CD4-positive, alpha-beta T cell (primary cell): ENCODE results near the gene PDK2. TPM values are rescaled to one million over a fixed set of nuclear protein-coding genes. Genes with fewer than 3 reads are reported as not detected.

Experiments used
- ATAC-seq: fragments of 200-7000 bp; cut with Tn5 transposase; one replicate; pipeline ENCODE4 v1.10.0; 2022; ENCODE audit warnings: mild to moderate bottlenecking; ENCODE audit not compliant: poor library complexity
- CTCF ChIA-PET: fragments of 350-600 bp; sonication (Branson Sonifier 250); formaldehyde crosslinking; loops from one replicate; lab custom pipeline; 2021; ENCODE audit warnings: antibody characterized with exemption, inconsistent platforms; lab: Charles Lee
- POLR2A ChIA-PET: fragments of 350-600 bp; sonication (Branson Sonifier 250); formaldehyde crosslinking; loops from one replicate; lab custom pipeline; 2021; ENCODE audit warnings: antibody characterized with exemption, inconsistent platforms; lab: Charles Lee
- DNase-seq, 14 experiments: peaks; one replicate each; pipeline ENCODE4 v3.0.0-alpha.2; 2013 to 2020; ENCODE audit warnings: mixed read lengths in 2 of 14
- H3K27ac ChIP-seq, 2 donors: one replicate each; pipeline versions ENCODE4 v1.5.1 to v1.7.0; 2013; ENCODE audit warnings: low read length in 2 of 2, low read depth in 1 of 2, mild to moderate bottlenecking in 1 of 2
- H3K27me3 ChIP-seq, 2 experiments: 1 replicate in 1 of 2; 2 replicates in 1 of 2; pipeline versions ENCODE4 v1.6.1 to v1.7.0; 2013; ENCODE audit warnings: low read length in 2 of 2, control low read depth in 1 of 2, mild to moderate bottlenecking in 1 of 2, moderate library complexity in 1 of 2; ENCODE audit not compliant: insufficient read depth in 2 of 2, control insufficient read depth in 1 of 2
- H3K36me3 ChIP-seq: one replicate; pipeline ENCODE4 v1.6.1; 2013; ENCODE audit warnings: low read length, control low read depth; ENCODE audit not compliant: insufficient read depth
- H3K4me1 ChIP-seq: one replicate; pipeline ENCODE4 v1.6.1; 2013; ENCODE audit warnings: low read length, control low read depth; ENCODE audit not compliant: insufficient read depth
- H3K4me3 ChIP-seq: one replicate; pipeline ENCODE4 v1.5.1; 2013; ENCODE audit warnings: mild to moderate bottlenecking, low read length, moderate library complexity
- H3K9me3 ChIP-seq, 2 experiments: 1 replicate in 1 of 2; 2 replicates in 1 of 2; pipeline versions ENCODE4 v1.6.1 to v1.7.0; 2013; ENCODE audit warnings: low read length in 2 of 2, mild to moderate bottlenecking in 2 of 2, control low read depth in 1 of 2, moderate library complexity in 1 of 2; ENCODE audit not compliant: control insufficient read depth in 1 of 2, insufficient read depth in 1 of 2
- H3K27ac Mint-ChIP-seq: one replicate; pipeline ENCODE4 v1.8.0; 2020; ENCODE audit warnings: mixed read lengths
- H3K27me3 Mint-ChIP-seq: one replicate; pipeline ENCODE4 v1.8.0; 2021; ENCODE audit warnings: mixed read lengths
- H3K36me3 Mint-ChIP-seq: one replicate; pipeline ENCODE4 v1.8.0; 2021; ENCODE audit warnings: low read depth, mixed read lengths
- H3K4me1 Mint-ChIP-seq: one replicate; pipeline ENCODE4 v1.8.0; 2021; ENCODE audit warnings: low read depth, mixed read lengths
- H3K4me3 Mint-ChIP-seq: one replicate; pipeline ENCODE4 v1.8.0; 2020; ENCODE audit warnings: mild to moderate bottlenecking, mixed read lengths
- H3K9me3 Mint-ChIP-seq: one replicate; pipeline ENCODE4 v1.8.0; 2020; ENCODE audit warnings: mixed read lengths
- CTCF ChIP-seq: fragments of 200-600 bp; IDR thresholded peaks from one replicate; pipeline ENCODE4 v1.8.0; 2022; ENCODE audit warnings: antibody characterized with exemption, mild to moderate bottlenecking
- intact Hi-C, 2 experiments: fragments of 100-400 bp; cut with DNase I in 1 of 2; cut with micrococcal nuclease in 1 of 2; formaldehyde crosslinking; loops; one replicate each; pipeline versions ENCODE4 v1.15.1 to v1.9.0; 2023 to 2025; cut with DNase I, micrococcal nuclease
- total RNA-seq, 174 experiments: library from RNA in 2 of 174; stranded (reverse) in 2 of 174; gene quantifications; one replicate each; pipeline ENCODE4 v1.2.3 and lab custom pipeline; 2021 to 2026

PDK2 gene
- total RNA-seq, 2 experiments from 2014 or later, result 8.7 to 10.1 TPM

GRCh38 chr17:50057521-50057991 lies 37.6 kb upstream of the PDK2 start:
- Histone ChIP-seq H3K4me3 (no peak overlapping the region), H3K36me3 (no peaks in the 10 kb centered on the region), H3K4me1 (peaks cover 19% of the 10 kb centered on the region), H3K27ac (no peak overlapping the region), H3K27me3 (no peaks in the 10 kb centered on the region), H3K9me3 (no peaks in the 10 kb centered on the region)
- peaks cover 6% of the 10 kb centered on the region for H3K36me3 Mint-ChIP-seq
- intact Hi-C loops, result loop anchor here (2.0 to 5.0 kb wide), 2 partner anchors 31 to 35 kb away; no protein-coding TSS in a partner anchor
- peaks cover 30% of the 10 kb centered on the region for H3K4me1 Mint-ChIP-seq
- ATAC-seq (no peak), DNase-seq (no peak)
- H3K9me3 Mint-ChIP-seq, result no peaks in the 10 kb centered on the region
- H3K4me3 Mint-ChIP-seq, result peak overlapping the region; percentile 83
- H3K27me3 Mint-ChIP-seq, result no peaks in the 10 kb centered on the region
- no peak for TF ChIP-seq CTCF
- H3K27ac Mint-ChIP-seq, result no peak overlapping the region
- CTCF ChIA-PET, result interaction anchor here (3.7 kb wide), 1 partner anchor 37 kb away, joined by 17 read pairs; the partner anchor contains the start of gene PDK2
- POLR2A ChIA-PET, result interaction anchor here (0.8 kb wide), 1 partner anchor 37 kb away, joined by 3 read pairs; no protein-coding TSS in a partner anchor

- Histone ChIP-seq H3K4me1 (peaks cover 19% of the 10 kb centered on the region), H3K4me3 (no peak overlapping the region), H3K36me3 (no peaks in the 10 kb centered on the region), H3K9me3 (no peaks in the 10 kb centered on the region), H3K27ac (no peak overlapping the region), H3K27me3 (no peaks in the 10 kb centered on the region)
- Mint-ChIP-seq H3K4me1 (peaks cover 30% of the 10 kb centered on the region), H3K9me3 (no peaks in the 10 kb centered on the region), H3K27ac (no peak overlapping the region), H3K4me3 (peak overlapping the region; percentile 83), H3K36me3 (peaks cover 6% of the 10 kb centered on the region), H3K27me3 (no peaks in the 10 kb centered on the region)
- no peak for TF ChIP-seq CTCF
- ChIA-PET POLR2A (no interaction called here), CTCF (interaction anchor here (3.7 kb wide), 1 partner anchor 36 kb away, joined by 17 read pairs; the partner anchor contains the start of gene PDK2)
- no peak for ATAC-seq
- intact Hi-C loops, result loop anchor here in 1 of 2 experiments (5.0 kb wide), 1 partner anchor 34 kb away; no protein-coding TSS in a partner anchor
- DNase-seq, result no peak
Observed at GRCh38 chr17:50058296-50058953, 36.7 kb upstream of the PDK2 start.

- intact Hi-C loops, result loop anchor here in 1 of 2 experiments (5.0 kb wide), 1 partner anchor 33 kb away; no protein-coding TSS in a partner anchor
- DNase-seq (no peak), ATAC-seq (no peak)
- H3K4me1 Mint-ChIP-seq, result peaks cover 30% of the 10 kb centered on the region
- H3K4me3 ChIP-seq, result no peak overlapping the region
- no peak overlapping the region for H3K4me3 Mint-ChIP-seq
- H3K36me3 ChIP-seq, result no peaks in the 10 kb centered on the region
- no peak for TF ChIP-seq CTCF
- H3K9me3 ChIP-seq, result no peaks in the 10 kb centered on the region
- ChIA-PET CTCF (no interaction called here), POLR2A (no interaction called here)
- H3K27ac ChIP-seq, result no peak overlapping the region
- peaks cover 6% of the 10 kb centered on the region for H3K36me3 Mint-ChIP-seq
- no peaks in the 10 kb centered on the region for H3K9me3 Mint-ChIP-seq
- no peak overlapping the region for H3K27ac Mint-ChIP-seq
- H3K27me3 Mint-ChIP-seq, result no peaks in the 10 kb centered on the region
- no peaks in the 10 kb centered on the region for H3K27me3 ChIP-seq
- H3K4me1 ChIP-seq, result peaks cover 19% of the 10 kb centered on the region
Observed at GRCh38 chr17:50059256-50059655, 35.9 kb upstream of the PDK2 start.
